Aorta (tissue), 5 donors: ENCODE results near the gene OR5H15. TPM values are rescaled to one million over a fixed set of nuclear protein-coding genes. Genes with fewer than 3 reads are reported as not detected.

Source experiments
- ATAC-seq: fragments of 200-7000 bp; cut with Tn5 transposase; one replicate; pipeline ENCODE4 v1.9.1; 2022; ENCODE audit warnings: moderate library complexity; ENCODE audit not compliant: low FRiP score
- DNase-seq, 2 donors: peaks; one replicate each; pipeline ENCODE4 v3.0.0-alpha.2; 2020
- H3K27ac ChIP-seq, 2 donors: one replicate each; pipeline ENCODE4 v1.5.1; 2013; ENCODE audit warnings: low read length in 2 of 2, mild to moderate bottlenecking in 2 of 2, moderate library complexity in 2 of 2, control low read depth in 1 of 2, inconsistent platforms in 1 of 2, low read depth in 1 of 2
- H3K27me3 ChIP-seq, 2 donors: one replicate each; pipeline ENCODE4 v1.6.1; 2013; ENCODE audit warnings: control low read depth in 1 of 2, low read length in 1 of 2, mild to moderate bottlenecking in 1 of 2, moderate library complexity in 1 of 2; ENCODE audit not compliant: insufficient read depth in 2 of 2, control insufficient read depth in 1 of 2
- H3K36me3 ChIP-seq, 2 donors: one replicate each; pipeline ENCODE4 v1.6.1; 2013; ENCODE audit warnings: control low read depth in 1 of 2, low read length in 1 of 2, mild to moderate bottlenecking in 1 of 2; ENCODE audit not compliant: insufficient read depth in 2 of 2, control insufficient read depth in 1 of 2
- H3K4me1 ChIP-seq, 2 donors: one replicate each; pipeline ENCODE4 v1.6.1; 2013; ENCODE audit warnings: low read length in 2 of 2, control low read depth in 1 of 2, mild to moderate bottlenecking in 1 of 2, moderate library complexity in 1 of 2; ENCODE audit not compliant: insufficient read depth in 2 of 2, control insufficient read depth in 1 of 2
- H3K4me3 ChIP-seq, 2 donors: one replicate each; pipeline ENCODE4 v1.5.1; 2013; ENCODE audit warnings: low read length in 2 of 2, control low read depth in 1 of 2, mild to moderate bottlenecking in 1 of 2
- H3K9me3 ChIP-seq: one replicate; pipeline ENCODE4 v1.6.1; 2013; ENCODE audit warnings: mild to moderate bottlenecking, low read length; ENCODE audit not compliant: control insufficient read depth
- WGBS, 2 donors: extraction: QIAGEN DNeasy Blood & Tissue Kit; methylation state at CpG; one replicate each; pipeline ENCODE4 v1.1.7; 2013; 5-methylcytosine and 5-hydroxymethylcytosine counted together
- intact Hi-C, 2 donors: fragments of 100-400 bp; cut with DNase I; formaldehyde crosslinking; loops; one replicate each; pipeline versions ENCODE4 v1.14.2 to v1.15.0; 2022
- polyA plus RNA-seq, 2 donors: library from polyadenylated mRNA; stranded (reverse); fragments of 200-250 nt; gene quantifications; one replicate each; pipeline ENCODE4 v1.2.3, GENCODE V29; 2013
- total RNA-seq, 2 donors: library from RNA; stranded (reverse); fragmentation: NEBNext Ultra II Directional; extraction: Animal tissue kit (Norgen Biotek cat#: 25700); gene quantifications; one replicate each; pipeline ENCODE4 v1.2.1, GENCODE V29; 2021
- donor health status: healthy with polysubstance abuse.
- donor health status: Bipolar disorder and iron deficiency.
- donor health status: DM: no; HTN: no; CAD: no.
- donor health status: DM: no; HTN: no; CAD: no.
- donor health status: DM: yes; HTN: yes; CAD: no.

Gene OR5H15
- total and polyA plus RNA-seq, 4 donors: not detected

GRCh38 chr3:98209244-98209643, 42.7 kb downstream of the OR5H15 start:
- Histone ChIP-seq H3K27me3 (no peaks in the 10 kb centered on the region), H3K36me3 (no peaks in the 10 kb centered on the region), H3K9me3 (no peaks in the 10 kb centered on the region), H3K27ac (no peak overlapping the region), H3K4me3 (no peak overlapping the region), H3K4me1 (no peaks in the 10 kb centered on the region)
- ATAC-seq (no peak), DNase-seq (no peak)
- WGBS, 2 donors: 67 to 72% methylated on average over 2 of the region's 2 CpGs
- intact Hi-C loops: no loop called here

- no peak for ATAC-seq
- Histone ChIP-seq H3K27ac (no peak overlapping the region), H3K27me3 (no peaks in the 10 kb centered on the region), H3K9me3 (no peaks in the 10 kb centered on the region), H3K36me3 (no peaks in the 10 kb centered on the region), H3K4me3 (no peak overlapping the region), H3K4me1 (no peaks in the 10 kb centered on the region)
- intact Hi-C loops: no loop called here
- WGBS, 2 donors: 24 to 31% methylated on average over 7 of the region's 7 CpGs
- no peak for DNase-seq
These were observed 46.8 kb downstream of the OR5H15 start for GRCh38 chr3:98213276-98213675.

GRCh38 chr3:98215051-98215450, 48.6 kb downstream of the OR5H15 start:
- 77 to 82% methylated on average over 3 of the region's 3 CpGs for WGBS, 2 donors
- DNase-seq (no peak), ATAC-seq (no peak)
- H3K4me1 ChIP-seq: no peaks in the 10 kb centered on the region
- H3K27ac ChIP-seq: no peak overlapping the region
- intact Hi-C loops: no loop called here
- no peaks in the 10 kb centered on the region for H3K27me3 ChIP-seq
- H3K9me3 ChIP-seq: no peaks in the 10 kb centered on the region
- H3K4me3 ChIP-seq: no peak overlapping the region
- H3K36me3 ChIP-seq: no peaks in the 10 kb centered on the region

Other genes starting within 250 kb of the OR5H15 start
- 10 to 100 TPM; 15.7 to 25.8 TPM for gene RIOX2, start 194.3 kb upstream of the OR5H15 start, total RNA-seq
- 10 to 100 TPM in 1 of 2 donors, 1 to 10 TPM in 1; 6.3 to 12.7 TPM for gene RIOX2, start 194.3 kb upstream of the OR5H15 start, polyA plus RNA-seq
- not detected for gene GABRR3, start 131.4 kb upstream of the OR5H15 start, total RNA-seq
- not detected for gene GABRR3, start 131.4 kb upstream of the OR5H15 start, polyA plus RNA-seq
- gene OR5AC2, start 79.5 kb upstream of the OR5H15 start, total RNA-seq: not detected
- not detected for gene OR5AC2, start 79.5 kb upstream of the OR5H15 start, polyA plus RNA-seq
- not detected for gene OR5H1, start 36.0 kb upstream of the OR5H15 start, total RNA-seq
- gene OR5H1, start 36.0 kb upstream of the OR5H15 start, polyA plus RNA-seq: not detected
- under 1 TPM in 1 of 2 donors, not detected in 1; 0.03 TPM for gene OR5H14, start 19.2 kb upstream of the OR5H15 start, total RNA-seq
- not detected for gene OR5H14, start 19.2 kb upstream of the OR5H15 start, polyA plus RNA-seq
- not detected for gene OR5H6, start 97.5 kb downstream of the OR5H15 start, total RNA-seq
- not detected for gene OR5H6, start 97.5 kb downstream of the OR5H15 start, polyA plus RNA-seq
- not detected for gene OR5H2, start 115.8 kb downstream of the OR5H15 start, total RNA-seq
- not detected for gene OR5H2, start 115.8 kb downstream of the OR5H15 start, polyA plus RNA-seq
- gene OR5K4, start 187.2 kb downstream of the OR5H15 start, total RNA-seq: not detected
- not detected for gene OR5K4, start 187.2 kb downstream of the OR5H15 start, polyA plus RNA-seq
- not detected for gene OR5K3, start 224.0 kb downstream of the OR5H15 start, total RNA-seq
- gene OR5K3, start 224.0 kb downstream of the OR5H15 start, polyA plus RNA-seq: not detected